Measurements from ENCODE around the gene TEAD1.

TEAD1 gene

DNA sequence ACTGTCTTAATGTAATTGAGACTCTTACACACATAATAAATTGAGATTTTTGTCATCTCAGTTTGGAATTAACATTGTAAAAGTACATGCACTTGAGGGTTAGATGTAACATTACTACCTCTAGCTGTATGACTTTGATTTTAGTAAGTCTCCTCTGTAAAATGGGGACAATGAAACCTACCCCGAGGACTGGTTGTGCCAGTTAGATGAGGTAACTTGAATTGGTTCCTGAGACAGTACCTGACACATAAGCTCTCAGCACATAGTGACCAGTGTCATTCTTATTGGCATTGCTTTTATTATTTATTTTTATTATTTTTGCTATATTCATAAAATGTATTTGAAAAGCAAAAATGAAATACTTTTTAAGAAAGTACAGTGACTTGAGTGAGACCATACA is 114.8 kb downstream of the TEAD1 start:
- DNase-seq (ENCODE audit: low read depth, low spot score), result no peak

- DNase-seq (ENCODE audit: low read depth, low spot score), result peak; percentile 77
These were observed 115.5 kb downstream of the TEAD1 start for GRCh38 chr11:12789596-12790215.

DNA sequence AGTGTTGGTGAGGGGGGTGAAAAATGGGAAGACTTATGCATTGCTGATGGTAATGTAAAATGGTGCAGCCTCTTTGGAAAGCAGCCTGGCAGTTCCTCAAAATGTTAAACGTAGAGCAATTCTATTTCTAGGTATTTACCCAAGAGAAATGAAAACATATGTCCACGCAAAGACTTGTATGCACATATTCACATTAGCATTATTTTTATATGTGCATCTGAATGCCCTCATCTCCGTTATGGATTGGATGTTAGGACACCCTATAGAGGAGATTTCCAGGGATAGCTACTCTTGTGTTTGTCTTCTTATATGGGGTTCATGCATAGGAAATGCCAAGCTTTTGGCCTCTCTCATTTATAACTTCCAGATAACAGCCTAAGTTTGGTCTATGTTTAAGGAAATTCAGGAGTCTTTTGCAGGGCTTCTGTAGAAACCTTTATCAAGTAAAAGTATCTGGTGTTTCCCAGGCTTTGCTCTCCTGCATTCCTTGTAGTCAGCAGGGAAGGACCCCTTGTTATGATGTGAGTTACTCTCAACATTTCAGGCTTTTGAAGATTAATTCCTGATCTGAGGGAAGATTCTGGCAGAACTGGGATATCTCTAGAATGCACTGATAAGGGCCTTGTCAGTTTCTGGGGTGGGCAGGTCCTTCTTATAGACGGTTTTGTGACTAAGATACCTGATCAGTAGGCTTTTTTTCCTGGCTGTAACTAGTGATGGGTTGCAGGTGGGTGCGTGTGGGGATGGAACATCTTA is 116.8 kb downstream of the TEAD1 start:
- DNase-seq (ENCODE audit: low read depth, low spot score), result no peak

DNA sequence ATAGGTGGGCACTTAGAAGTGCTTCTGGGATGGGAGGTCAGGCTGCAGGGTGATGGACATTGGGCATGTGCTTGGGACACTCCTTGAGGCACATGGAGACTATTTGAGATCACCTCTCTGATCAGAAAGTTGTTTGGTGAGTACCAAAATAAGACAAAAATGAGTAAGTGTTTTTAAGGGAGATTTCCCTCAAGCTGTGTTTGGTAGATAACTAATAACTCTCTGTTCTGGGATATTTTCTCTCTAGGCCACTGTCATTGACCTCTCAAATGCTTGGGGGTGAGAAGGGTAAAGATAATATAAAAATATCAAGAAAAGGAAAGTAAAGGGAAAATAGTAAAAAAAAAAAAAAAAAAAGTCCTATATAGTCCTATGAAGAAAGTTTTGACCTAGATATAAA is 117.8 kb downstream of the TEAD1 start:
- no peak for DNase-seq (ENCODE audit: low read depth, low spot score)

GRCh38 chr11:12792590-12792989 is 118.4 kb downstream of the TEAD1 start:
- DNase-seq (ENCODE audit: low read depth, low spot score), result no peak

- DNase-seq (ENCODE audit: low read depth, low spot score), result no peak
These were observed 118.8 kb downstream of the TEAD1 start for GRCh38 chr11:12793065-12793464.

DNA sequence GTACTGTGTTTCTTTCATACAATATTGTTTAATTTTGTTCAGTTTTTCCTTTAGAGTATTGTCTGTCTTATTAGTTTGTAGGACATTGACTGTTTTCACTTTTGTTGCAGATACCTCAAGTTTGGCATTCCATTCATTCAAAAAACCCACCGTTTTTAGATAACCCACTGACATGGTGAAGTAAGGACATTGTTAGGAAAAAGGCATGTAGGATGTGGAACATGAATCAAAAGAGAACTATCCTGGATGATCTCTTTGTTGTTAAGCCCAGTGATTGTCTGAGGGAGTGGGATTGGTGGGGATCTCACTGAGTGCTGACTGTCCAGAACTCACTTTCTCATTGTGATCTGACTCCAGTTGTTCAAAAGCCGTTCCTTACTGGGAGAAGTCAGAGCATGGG is 119.3 kb downstream of the TEAD1 start:
- DNase-seq (ENCODE audit: low read depth, low spot score), result no peak

GRCh38 chr11:12794576-12795230 is 120.5 kb downstream of the TEAD1 start:
- no peak for DNase-seq (ENCODE audit: low read depth, low spot score)

- no peak for DNase-seq (ENCODE audit: low read depth, low spot score)
These were observed 123.8 kb downstream of the TEAD1 start for GRCh38 chr11:12797996-12798395.

DNA sequence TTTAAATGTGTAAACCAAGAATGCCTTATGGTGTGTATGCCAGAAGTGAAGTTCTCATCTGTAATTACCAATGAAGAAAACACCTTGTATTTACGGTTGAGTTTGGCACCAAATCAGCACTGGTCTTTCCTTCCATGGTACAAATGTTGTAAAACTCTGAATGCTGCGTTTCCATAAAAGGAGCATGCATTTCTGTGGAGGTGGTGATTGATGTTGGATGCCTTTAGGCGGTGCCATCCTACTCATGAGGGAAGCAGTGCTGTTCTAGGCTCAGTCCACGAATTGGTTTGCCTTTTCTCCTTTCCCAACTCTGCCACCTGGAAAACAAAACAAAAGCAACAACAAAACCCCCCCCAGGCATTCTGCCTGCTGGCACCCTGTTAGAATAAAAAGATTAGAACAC is 124.4 kb downstream of the TEAD1 start:
- peak; percentile 25 for DNase-seq (ENCODE audit: low read depth, low spot score)

DNA sequence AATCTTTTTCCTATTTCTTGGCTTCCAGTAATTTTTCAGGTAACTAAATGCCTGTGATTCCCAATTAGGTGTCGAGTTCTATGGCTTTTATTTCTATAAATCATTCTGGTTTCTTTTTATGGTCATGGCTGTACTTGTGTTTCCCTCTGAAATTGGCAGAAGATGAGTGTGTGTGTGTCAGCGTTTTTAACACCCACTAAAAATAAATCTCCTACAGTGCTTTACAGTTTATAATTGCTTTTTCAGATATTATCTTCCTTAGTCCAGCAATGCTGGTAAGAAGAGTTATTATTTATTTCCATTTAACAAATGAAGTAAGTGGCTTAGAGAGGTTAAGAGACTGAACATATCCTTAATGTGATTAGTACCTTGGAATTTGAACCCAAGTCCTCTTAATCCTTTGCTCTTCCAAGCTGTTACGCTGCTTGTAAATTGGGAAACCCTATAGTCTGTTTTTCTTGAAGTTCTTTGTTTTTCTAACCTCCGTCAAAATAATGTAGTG is 125.2 kb downstream of the TEAD1 start:
- no peak for DNase-seq (ENCODE audit: low read depth, low spot score)

GRCh38 chr11:12800032-12800671 is 125.9 kb downstream of the TEAD1 start:
- DNase-seq (ENCODE audit: low read depth, low spot score), result peak; percentile 80

- DNase-seq (ENCODE audit: low read depth, low spot score), result no peak
These were observed 126.7 kb downstream of the TEAD1 start for GRCh38 chr11:12800871-12801270.

GRCh38 chr11:12801976-12802375 is 127.8 kb downstream of the TEAD1 start:
- DNase-seq (ENCODE audit: low read depth, low spot score), result no peak

GRCh38 chr11:12802418-12803085 is 128.3 kb downstream of the TEAD1 start:
- peak; percentile 87 for DNase-seq (ENCODE audit: low read depth, low spot score)

DNA sequence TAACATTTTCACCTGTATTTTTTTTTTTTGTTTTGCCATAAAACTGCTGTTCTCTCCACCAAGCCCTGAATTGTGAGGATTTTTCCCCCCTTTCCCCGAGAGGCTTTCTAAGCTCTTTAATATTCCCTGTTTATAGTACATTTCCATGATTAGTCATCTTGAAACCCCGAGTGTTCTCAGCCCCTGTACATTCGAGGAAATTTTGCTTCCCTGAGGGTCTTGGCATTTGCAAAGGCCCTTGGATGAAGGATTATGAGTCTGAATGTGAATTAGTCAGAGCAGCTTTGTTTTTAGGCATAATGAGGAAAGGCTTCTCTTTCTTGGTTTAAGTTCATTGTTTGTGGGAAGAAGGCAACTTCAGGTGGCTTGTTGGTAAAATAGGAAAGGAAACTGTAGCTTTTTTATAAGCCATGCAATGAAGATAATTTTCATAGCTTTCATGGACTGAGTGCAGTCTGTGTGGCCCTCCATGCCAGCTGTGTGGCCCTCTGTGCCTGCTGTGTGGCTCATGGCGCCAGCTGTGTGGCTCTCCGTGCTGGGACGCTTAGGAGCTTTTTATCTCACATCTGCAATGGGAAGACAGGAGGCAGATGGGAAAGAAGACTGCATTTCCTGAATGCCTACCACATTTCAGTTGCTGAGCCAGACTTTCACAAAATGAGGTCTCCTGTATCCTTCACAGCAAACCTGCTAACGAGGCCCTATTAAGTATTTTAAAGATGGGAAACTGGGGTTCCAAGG is 129.0 kb downstream of the TEAD1 start:
- peak; percentile 23 for DNase-seq (ENCODE audit: low read depth, low spot score)

- DNase-seq (ENCODE audit: low read depth, low spot score), result no peak
These were observed 131.9 kb downstream of the TEAD1 start for GRCh38 chr11:12806113-12806512.

GRCh38 chr11:12807621-12808020 is 133.4 kb downstream of the TEAD1 start:
- no peak for DNase-seq (ENCODE audit: low read depth, low spot score)

GRCh38 chr11:12808519-12808918 is 134.3 kb downstream of the TEAD1 start:
- DNase-seq (ENCODE audit: low read depth, low spot score), result no peak

- DNase-seq (ENCODE audit: low read depth, low spot score), result no peak
These were observed 135.1 kb downstream of the TEAD1 start for GRCh38 chr11:12809364-12809763.

Measured in ELF-1 (cell line).